Lower lobe of right lung (tissue), 2 donors: ENCODE data around the gene MAP3K7CL. TPM values are rescaled to one million over a fixed set of nuclear protein-coding genes. Genes with fewer than 3 reads are reported as not detected.
"Not testable (repeated sequence)": the region's sequence is repeated elsewhere in the genome, so short reads cannot be mapped to it uniquely, and the experiment has no call there.

Experiments used
- ATAC-seq, 2 donors: fragments of 200-7000 bp; cut with Tn5 transposase; one replicate each; pipeline ENCODE4 v1.9.1; 2020 to 2022; ENCODE audit warnings: mild to moderate bottlenecking in 2 of 2, moderate library complexity in 2 of 2
- DNase-seq: peaks from one replicate; pipeline ENCODE4 v3.0.0-alpha.2; 2020
- H3K27ac ChIP-seq: fragments of 200-600 bp; one replicate; pipeline ENCODE4 v1.8.0; 2022
- H3K27me3 ChIP-seq: fragments of 200-600 bp; one replicate; pipeline ENCODE4 v1.8.0; 2022; ENCODE audit warnings: low read depth
- H3K36me3 ChIP-seq: fragments of 200-600 bp; one replicate; pipeline ENCODE4 v1.8.0; 2022; ENCODE audit warnings: mild to moderate bottlenecking
- H3K4me1 ChIP-seq: fragments of 200-600 bp; one replicate; pipeline ENCODE4 v1.8.0; 2022
- H3K4me3 ChIP-seq: fragments of 200-600 bp; one replicate; pipeline ENCODE4 v1.8.0; 2022; ENCODE audit warnings: mild to moderate bottlenecking
- H3K9me3 ChIP-seq: fragments of 200-600 bp; one replicate; pipeline ENCODE4 v1.8.0; 2022
- CTCF ChIP-seq: fragments of 200-600 bp; IDR thresholded peaks from one replicate; pipeline ENCODE4 v1.8.0; 2022; ENCODE audit warnings: antibody characterized with exemption, mild to moderate bottlenecking
- intact Hi-C: fragments of 100-400 bp; cut with DNase I; formaldehyde crosslinking; loops from one replicate; pipeline ENCODE4 v1.11.0; 2022
- total RNA-seq: library from RNA; stranded (reverse); fragmentation: NEBNext Ultra II Directional; extraction: Animal tissue kit (Norgen Biotek cat#: 25700); gene quantifications from one replicate; pipeline ENCODE4 v1.2.1, GENCODE V29; 2021
- donor health status: DM: no; HTN: yes; CAD: no; lungs with severe emphysema.

MAP3K7CL gene
- total RNA-seq, 1 donor from 2014 or later, result 8.3 TPM

GRCh38 chr21:29166853-29167252, 36.4 kb downstream of the MAP3K7CL start:
- ATAC-seq (no peak), DNase-seq (no peak)
- Histone ChIP-seq H3K27ac (no peak overlapping the region), H3K4me3 (no peak overlapping the region), H3K36me3 (no peaks in the 10 kb centered on the region), H3K4me1 (peaks cover 36% of the 10 kb centered on the region), H3K9me3 (no peaks in the 10 kb centered on the region), H3K27me3 (no peaks in the 10 kb centered on the region)
- intact Hi-C loops, result loop anchor here (10.0 kb wide), 1 partner anchor 178 kb away; no protein-coding TSS in a partner anchor
- TF ChIP-seq CTCF, result no peak

GRCh38 chr21:29167481-29167880, 37.0 kb downstream of the MAP3K7CL start:
- intact Hi-C loops, result loop anchor here (10.0 kb wide), 1 partner anchor 177 kb away; no protein-coding TSS in a partner anchor
- ATAC-seq, H3K9me3 ChIP-seq, H3K36me3 ChIP-seq, H3K4me3 ChIP-seq, H3K27me3 ChIP-seq, DNase-seq, H3K27ac ChIP-seq: not testable (repeated sequence)
- H3K4me1 ChIP-seq, result peaks cover 34% of the 10 kb centered on the region

GRCh38 chr21:29168891-29169315, 38.5 kb downstream of the MAP3K7CL start:
- intact Hi-C loops, result loop anchor here (10.0 kb wide), 1 partner anchor 176 kb away; no protein-coding TSS in a partner anchor
- DNase-seq (no peak), ATAC-seq (peak; percentile 47 to 64)
- TF ChIP-seq CTCF, result no peak
- Histone ChIP-seq H3K4me1 (peaks cover 20% of the 10 kb centered on the region), H3K9me3 (no peaks in the 10 kb centered on the region), H3K4me3 (no peak overlapping the region), H3K27me3 (no peaks in the 10 kb centered on the region), H3K27ac (no peak overlapping the region), H3K36me3 (no peaks in the 10 kb centered on the region)

- Histone ChIP-seq H3K36me3 (no peaks in the 10 kb centered on the region), H3K27me3 (no peaks in the 10 kb centered on the region), H3K4me1 (peaks cover 28% of the 10 kb centered on the region), H3K4me3 (no peak overlapping the region), H3K9me3 (no peaks in the 10 kb centered on the region), H3K27ac (no peak overlapping the region)
- DNase-seq (no peak), ATAC-seq (no peak)
- no peak for TF ChIP-seq CTCF
- intact Hi-C loops, result no loop called here
Measured at GRCh38 chr21:29170944-29171343, 40.5 kb downstream of the MAP3K7CL start.

GRCh38 chr21:29172282-29172681, 41.8 kb downstream of the MAP3K7CL start:
- intact Hi-C loops, result no loop called here
- TF ChIP-seq CTCF, result no peak
- Histone ChIP-seq H3K36me3 (no peaks in the 10 kb centered on the region), H3K4me1 (peaks cover 35% of the 10 kb centered on the region), H3K27ac (no peak overlapping the region), H3K9me3 (no peaks in the 10 kb centered on the region), H3K27me3 (no peaks in the 10 kb centered on the region), H3K4me3 (no peak overlapping the region)
- ATAC-seq (peak in 1 of 2 donors; percentile 32), DNase-seq (no peak)

- Histone ChIP-seq H3K9me3 (no peaks in the 10 kb centered on the region), H3K27ac (no peak overlapping the region), H3K27me3 (no peaks in the 10 kb centered on the region), H3K4me3 (no peak overlapping the region), H3K36me3 (no peaks in the 10 kb centered on the region), H3K4me1 (peaks cover 22% of the 10 kb centered on the region)
- intact Hi-C loops, result no loop called here
- TF ChIP-seq CTCF, result no peak
- DNase-seq (no peak), ATAC-seq (no peak)
Measured at GRCh38 chr21:29174607-29175013, 44.2 kb downstream of the MAP3K7CL start.
